Keratinocyte (primary cell): Measurements from ENCODE around the gene NIPAL4. TPM values are rescaled to one million over a fixed set of nuclear protein-coding genes. Genes with fewer than 3 reads are reported as not detected.
"Not testable (repeated sequence)": the region's sequence is repeated elsewhere in the genome, so short reads cannot be mapped to it uniquely, and the experiment has no call there.

Source experiments
- DNase-seq: peaks from one replicate; pipeline ENCODE4 v3.0.0-alpha.2; 2011; ENCODE audit warnings: low read depth, missing footprints, low spot score
- FAIRE-seq: peaks from 2 replicates; lab custom pipeline; 2011; peaks lifted over from hg19 to GRCh38; lab: Jason Lieb, UNC
- H2AFZ ChIP-seq: 2 replicates; pipeline ENCODE4 v1.6.0; 2012; ENCODE audit warnings: low read length, control low read depth, inconsistent platforms; ENCODE audit not compliant: control insufficient read depth
- H3K27ac ChIP-seq: 2 replicates; pipeline ENCODE4 v1.5.1; 2011; ENCODE audit warnings: low read length; ENCODE audit not compliant: control insufficient read depth, insufficient read depth
- H3K27me3 ChIP-seq: 3 replicates; pipeline ENCODE4 v1.6.0; 2011; ENCODE audit warnings: low read length; ENCODE audit not compliant: control insufficient read depth, insufficient read depth; ENCODE audit errors: extremely low read depth
- H3K36me3 ChIP-seq, 2 experiments: 2 replicates in 1 of 2; 3 replicates in 1 of 2; pipeline ENCODE4 v1.5.1; 2011; ENCODE audit warnings: low read length in 2 of 2, mild to moderate bottlenecking in 1 of 2; ENCODE audit not compliant: control insufficient read depth in 2 of 2, insufficient read depth in 2 of 2; ENCODE audit errors: extremely low read depth in 1 of 2
- H3K4me1 ChIP-seq: 3 replicates; pipeline ENCODE4 v1.5.1; 2011; ENCODE audit warnings: low read length; ENCODE audit not compliant: control insufficient read depth, insufficient read depth; ENCODE audit errors: extremely low read depth
- H3K4me2 ChIP-seq: 3 replicates; pipeline ENCODE4 v1.6.0; 2011; ENCODE audit warnings: low read depth, low read length; ENCODE audit not compliant: control insufficient read depth, insufficient read depth; ENCODE audit errors: extremely low read depth
- H3K4me3 ChIP-seq, 3 experiments: fragments of 200-600 bp in 1 of 3; sonication (generic) in 1 of 3; 2 replicates in 2 of 3; 3 replicates in 1 of 3; pipeline ENCODE4 v1.5.1; 2011 to 2016; ENCODE audit warnings: low read length in 3 of 3, mild to moderate bottlenecking in 3 of 3, control low read depth in 2 of 3, inconsistent platforms in 1 of 3, low read depth in 1 of 3, mixed read lengths in 1 of 3, mixed run types in 1 of 3, moderate library complexity in 1 of 3; ENCODE audit not compliant: control insufficient read depth in 2 of 3, insufficient read depth in 2 of 3; ENCODE audit errors: extremely low read depth in 1 of 3
- H3K79me2 ChIP-seq: 2 replicates; pipeline ENCODE4 v1.6.0; 2012; ENCODE audit warnings: low read length; ENCODE audit not compliant: control insufficient read depth, insufficient read depth
- H3K9ac ChIP-seq: 3 replicates; pipeline ENCODE4 v1.6.0; 2011; ENCODE audit warnings: low read length; ENCODE audit not compliant: control insufficient read depth, insufficient read depth; ENCODE audit errors: extremely low read depth
- H3K9me1 ChIP-seq: 3 replicates; pipeline ENCODE4 v1.6.0; 2011; ENCODE audit warnings: low read length; ENCODE audit not compliant: control insufficient read depth, insufficient read depth; ENCODE audit errors: extremely low read depth
- H3K9me3 ChIP-seq: 2 replicates; pipeline ENCODE4 v1.5.1; 2012; ENCODE audit warnings: low read depth, low read length; ENCODE audit not compliant: control insufficient read depth
- H4K20me1 ChIP-seq: 3 replicates; pipeline ENCODE4 v1.6.0; 2011; ENCODE audit warnings: low read length; ENCODE audit not compliant: control insufficient read depth, insufficient read depth; ENCODE audit errors: extremely low read depth
- EZH2 ChIP-seq: IDR thresholded peaks from one replicate; pipeline ENCODE4 v1.6.1; 2012; ENCODE audit warnings: inconsistent platforms, mild to moderate bottlenecking, low read length, moderate library complexity
- dilution Hi-C: fragments of 300-500 bp; cut with MboI; formaldehyde crosslinking; loops from one replicate; pipeline ENCODE4 v1.7.0; 2020; ENCODE audit warnings: low sequenced_read_pairs; ENCODE audit not compliant: extremely low pct_ligation_motif_present
- polyA minus RNA-seq, 3 experiments: library from RNA; depleted of rRNA, polyadenylated mRNA; stranded (reverse); fragments of >200 nt; gene quantifications; 1 replicate in 1 of 3; 2 replicates in 1 of 3; 3 replicates in 1 of 3; pipeline ENCODE4 v1.2.3, GENCODE V29; 2011
- polyA plus RNA-seq, 5 experiments: library from polyadenylated mRNA; depleted of rRNA in 3 of 5; stranded (reverse) in 3 of 5; stranded (forward) in 1 of 5; unstranded in 1 of 5; fragments of >200 nt; gene quantifications; 1 replicate in 1 of 5; 2 replicates in 3 of 5; 3 replicates in 1 of 5; pipeline versions ENCODE4 v1.2.1 to v1.2.3, GENCODE V29; 2011 to 2012; ENCODE audit warnings: missing spikeins in 2 of 5, low read depth in 1 of 5, low replicate concordance in 1 of 5
- TF ChIP-seq, protein P1 (sequence below), 3 experiments: IDR thresholded peaks in 1 of 3; conservative IDR thresholded peaks in 1 of 3; optimal IDR thresholded peaks in 1 of 3; 2 replicates in 2 of 3; 3 replicates in 1 of 3; pipeline versions ENCODE3 to v1.5.1; 2011; ENCODE audit warnings: low read length in 3 of 3, mild to moderate bottlenecking in 3 of 3, moderate library complexity in 2 of 3, control low read depth in 1 of 3, inconsistent platforms in 1 of 3; ENCODE audit not compliant: insufficient read depth in 2 of 3; ENCODE audit errors: extremely low read depth in 1 of 3

Gene NIPAL4
- polyA plus RNA-seq (8.2 to 12.6 TPM (median 10.3 TPM) in 3 replicates), polyA minus RNA-seq (13.3 to 25.7 TPM (median 13.8 TPM) in 3 replicates)
- polyA plus RNA-seq (2011; ENCODE audit: low read depth), result 30.0 TPM
- polyA plus RNA-seq (2011; cell fraction: cytosol; rRNA removed), result 9.5 and 13.2 TPM in 2 replicates
- 17.8 and 19.2 TPM in 2 replicates for polyA plus RNA-seq (2011; cell fraction: nucleus; rRNA removed)
- 11.3 and 73.1 TPM in 2 replicates for polyA plus RNA-seq (2012; ENCODE audit: low replicate concordance)
- 9.4 TPM for polyA minus RNA-seq (2011; cell fraction: cytosol; rRNA and poly(A)+ RNA removed)
- 7.9 and 10.2 TPM in 2 replicates for polyA minus RNA-seq (2011; cell fraction: nucleus; rRNA and poly(A)+ RNA removed)

GRCh38 chr5:157459715-157460599 is at the start of gene NIPAL4:
NIPAL4 (plus strand) TSS chr5:157460213; CDS start chr5:157460321, 108 bp downstream.
- no peak for DNase-seq
- peak within 1 kb of the TSS; percentile 98 for H3K27ac ChIP-seq
- TF ChIP-seq EZH2, result no peak
- TF ChIP-seq, protein P1, sequence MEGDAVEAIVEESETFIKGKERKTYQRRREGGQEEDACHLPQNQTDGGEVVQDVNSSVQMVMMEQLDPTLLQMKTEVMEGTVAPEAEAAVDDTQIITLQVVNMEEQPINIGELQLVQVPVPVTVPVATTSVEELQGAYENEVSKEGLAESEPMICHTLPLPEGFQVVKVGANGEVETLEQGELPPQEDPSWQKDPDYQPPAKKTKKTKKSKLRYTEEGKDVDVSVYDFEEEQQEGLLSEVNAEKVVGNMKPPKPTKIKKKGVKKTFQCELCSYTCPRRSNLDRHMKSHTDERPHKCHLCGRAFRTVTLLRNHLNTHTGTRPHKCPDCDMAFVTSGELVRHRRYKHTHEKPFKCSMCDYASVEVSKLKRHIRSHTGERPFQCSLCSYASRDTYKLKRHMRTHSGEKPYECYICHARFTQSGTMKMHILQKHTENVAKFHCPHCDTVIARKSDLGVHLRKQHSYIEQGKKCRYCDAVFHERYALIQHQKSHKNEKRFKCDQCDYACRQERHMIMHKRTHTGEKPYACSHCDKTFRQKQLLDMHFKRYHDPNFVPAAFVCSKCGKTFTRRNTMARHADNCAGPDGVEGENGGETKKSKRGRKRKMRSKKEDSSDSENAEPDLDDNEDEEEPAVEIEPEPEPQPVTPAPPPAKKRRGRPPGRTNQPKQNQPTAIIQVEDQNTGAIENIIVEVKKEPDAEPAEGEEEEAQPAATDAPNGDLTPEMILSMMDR (optimal IDR thresholded peaks at IDR 0.05 in 1 of 3, IDR thresholded peaks at IDR 0.05 in 1 of 3, conservative IDR thresholded peaks at IDR 0.05 in 1 of 3; ENCODE audit: extremely low read depth in 1 of 3, insufficient read depth in 2 of 3, low read length in 3 of 3), result no peak
- H3K9me1 ChIP-seq, result no peaks in the 10 kb centered on the region
- H3K36me3 ChIP-seq, result peaks cover 0 to 16% of the 10 kb centered on the region in 2 experiments
- no peaks in the 10 kb centered on the region for H3K79me2 ChIP-seq
- H2AFZ ChIP-seq, result peak within 1 kb of the TSS; percentile 82
- H3K4me1 ChIP-seq, result peaks cover 40% of the 10 kb centered on the region
- H3K4me3 ChIP-seq, result peak within 1 kb of the TSS; percentile 59 to 80 (median 80)
- H3K9ac ChIP-seq, result peak within 1 kb of the TSS; percentile 81
- no peak for FAIRE-seq
- H3K9me3 ChIP-seq, result no peaks in the 10 kb centered on the region
- no peaks in the 10 kb centered on the region for H4K20me1 ChIP-seq
- dilution Hi-C loops, result no loop called here
- peak within 1 kb of the TSS; percentile 97 for H3K4me2 ChIP-seq
- no peaks in the 10 kb centered on the region for H3K27me3 ChIP-seq

- no peak overlapping the region for H3K9ac ChIP-seq
- no peaks in the 10 kb centered on the region for H3K9me3 ChIP-seq
- no peak overlapping the region for H3K4me2 ChIP-seq
- H3K36me3 ChIP-seq, result no peaks in the 10 kb centered on the region
- DNase-seq, result no peak
- H4K20me1 ChIP-seq, result no peaks in the 10 kb centered on the region
- H3K4me1 ChIP-seq, result no peaks in the 10 kb centered on the region
- H3K9me1 ChIP-seq, result no peaks in the 10 kb centered on the region
- no peaks in the 10 kb centered on the region for H3K79me2 ChIP-seq
- H2AFZ ChIP-seq, result no peak overlapping the region
- H3K27ac ChIP-seq, result no peak overlapping the region
- no peaks in the 10 kb centered on the region for H3K27me3 ChIP-seq
- no peak for TF ChIP-seq EZH2
- TF ChIP-seq, protein P1 (optimal IDR thresholded peaks at IDR 0.05 in 1 of 3, IDR thresholded peaks at IDR 0.05 in 1 of 3, conservative IDR thresholded peaks at IDR 0.05 in 1 of 3; ENCODE audit: extremely low read depth in 1 of 3, insufficient read depth in 2 of 3, low read length in 3 of 3), result no peak
- FAIRE-seq, result no peak
- dilution Hi-C loops, result no loop called here
- no peak overlapping the region for H3K4me3 ChIP-seq
Observed at GRCh38 chr5:157415838-157416237, 44.2 kb upstream of the NIPAL4 start.

GRCh38 chr5:157419521-157419920 is 40.5 kb upstream of the NIPAL4 start:
- dilution Hi-C loops, H3K36me3 ChIP-seq: not testable (repeated sequence)

More at GRCh38 chr5:157419521-157419920, 40.5 kb upstream of the NIPAL4 start:
- H3K9me3 ChIP-seq, H3K4me2 ChIP-seq, H3K27ac ChIP-seq, H3K27me3 ChIP-seq, H3K4me1 ChIP-seq, H2AFZ ChIP-seq, DNase-seq, H3K79me2 ChIP-seq, H3K9me1 ChIP-seq, FAIRE-seq, H3K9ac ChIP-seq, H3K4me3 ChIP-seq, H4K20me1 ChIP-seq: not testable (repeated sequence)
